B cell (primary cell): ENCODE data around the gene CAV1.

Source experiments
- EZH2 ChIP-seq: IDR thresholded peaks from 2 replicates; pipeline ENCODE4 v1.6.1; 2012; ENCODE audit warnings: borderline replicate concordance, low read depth, mild to moderate bottlenecking, moderate library complexity, low read length; ENCODE audit not compliant: insufficient read depth, poor library complexity, severe bottlenecking
- TF ChIP-seq, protein P1 (sequence below): fragments of 200-600 bp; IDR thresholded peaks from one replicate; pipeline ENCODE4 v1.8.0; 2022; ENCODE audit warnings: antibody characterized with exemption, mild to moderate bottlenecking

DNA sequence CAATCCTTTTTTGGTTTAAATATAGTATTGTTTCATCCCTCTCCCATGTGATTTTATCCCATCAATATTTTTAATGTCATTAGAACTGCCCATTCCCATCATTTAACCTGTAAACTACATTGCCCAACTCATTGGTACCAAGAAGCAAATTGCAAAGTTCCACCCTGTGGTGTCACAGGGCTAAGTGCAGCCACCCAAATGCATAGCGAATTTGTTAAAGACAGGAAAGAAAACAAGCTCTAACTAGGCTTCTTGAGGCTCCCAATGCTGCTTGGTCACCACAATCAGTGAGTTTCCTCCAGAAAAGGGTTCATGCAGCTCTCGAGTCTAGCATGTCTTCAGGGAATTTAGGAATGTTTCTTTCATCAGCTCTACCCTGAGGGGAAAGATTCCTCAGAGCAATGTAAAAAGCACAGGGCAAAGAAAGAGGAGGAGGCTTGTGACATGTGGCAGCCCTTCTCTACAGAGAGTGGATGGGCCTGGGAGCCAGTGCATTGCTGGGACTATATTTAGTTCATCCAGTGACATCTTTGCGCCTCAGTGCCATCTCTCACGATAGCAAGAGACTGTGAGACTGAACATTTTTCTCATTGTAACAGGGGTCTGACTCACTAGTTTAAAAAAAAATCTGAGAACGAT is 58.1 kb downstream of the CAV1 start:
- TF ChIP-seq, protein P1, sequence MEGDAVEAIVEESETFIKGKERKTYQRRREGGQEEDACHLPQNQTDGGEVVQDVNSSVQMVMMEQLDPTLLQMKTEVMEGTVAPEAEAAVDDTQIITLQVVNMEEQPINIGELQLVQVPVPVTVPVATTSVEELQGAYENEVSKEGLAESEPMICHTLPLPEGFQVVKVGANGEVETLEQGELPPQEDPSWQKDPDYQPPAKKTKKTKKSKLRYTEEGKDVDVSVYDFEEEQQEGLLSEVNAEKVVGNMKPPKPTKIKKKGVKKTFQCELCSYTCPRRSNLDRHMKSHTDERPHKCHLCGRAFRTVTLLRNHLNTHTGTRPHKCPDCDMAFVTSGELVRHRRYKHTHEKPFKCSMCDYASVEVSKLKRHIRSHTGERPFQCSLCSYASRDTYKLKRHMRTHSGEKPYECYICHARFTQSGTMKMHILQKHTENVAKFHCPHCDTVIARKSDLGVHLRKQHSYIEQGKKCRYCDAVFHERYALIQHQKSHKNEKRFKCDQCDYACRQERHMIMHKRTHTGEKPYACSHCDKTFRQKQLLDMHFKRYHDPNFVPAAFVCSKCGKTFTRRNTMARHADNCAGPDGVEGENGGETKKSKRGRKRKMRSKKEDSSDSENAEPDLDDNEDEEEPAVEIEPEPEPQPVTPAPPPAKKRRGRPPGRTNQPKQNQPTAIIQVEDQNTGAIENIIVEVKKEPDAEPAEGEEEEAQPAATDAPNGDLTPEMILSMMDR: no peak
- no peak for TF ChIP-seq EZH2
